ENCODE results near the gene UBASH3B.
A peak's percentile ranks its signal among the peaks of the same experiment; 100 is the strongest.
"Not testable (repeated sequence)": the region's sequence is repeated elsewhere in the genome, so short reads cannot be mapped to it uniquely, and the experiment has no call there.

Gene UBASH3B

GRCh38 chr11:122820158-122820557 is 164.6 kb downstream of the UBASH3B start:
- DNase-seq (ENCODE audit: low read depth): no peak
- H3K4me3 ChIP-seq (ENCODE audit: low read depth, low read length): no peak overlapping the region

- H3K4me3 ChIP-seq (ENCODE audit: low read depth, low read length): no peak overlapping the region
- no peak for DNase-seq (ENCODE audit: low read depth)
Measured at GRCh38 chr11:122821169-122821568, 165.6 kb downstream of the UBASH3B start.

GRCh38 chr11:122822241-122822640 is 166.7 kb downstream of the UBASH3B start:
- H3K4me3 ChIP-seq (ENCODE audit: low read depth, low read length): no peak overlapping the region
- no peak for DNase-seq (ENCODE audit: low read depth)

GRCh38 chr11:122823564-122823963 is 168.0 kb downstream of the UBASH3B start:
- no peak for DNase-seq (ENCODE audit: low read depth)
- H3K4me3 ChIP-seq (ENCODE audit: low read depth, low read length): no peak overlapping the region

GRCh38 chr11:122829371-122829770 is 173.8 kb downstream of the UBASH3B start:
- not testable (repeated sequence) for H3K4me3 ChIP-seq (ENCODE audit: low read depth, low read length); DNase-seq (ENCODE audit: low read depth)

GRCh38 chr11:122832297-122832696 is 176.8 kb downstream of the UBASH3B start:
- not testable (repeated sequence) for H3K4me3 ChIP-seq (ENCODE audit: low read depth, low read length); DNase-seq (ENCODE audit: low read depth)

- H3K4me3 ChIP-seq (ENCODE audit: low read depth, low read length): no peak overlapping the region
- DNase-seq (ENCODE audit: low read depth): no peak
Measured at GRCh38 chr11:122832721-122833470, 177.4 kb downstream of the UBASH3B start.

- H3K4me3 ChIP-seq (ENCODE audit: low read depth, low read length): no peak overlapping the region
Measured at GRCh38 chr11:122833846-122834464, 178.4 kb downstream of the UBASH3B start.

GRCh38 chr11:122836916-122837315 is 181.4 kb downstream of the UBASH3B start:
- no peak for DNase-seq (ENCODE audit: low read depth)
- no peak overlapping the region for H3K4me3 ChIP-seq (ENCODE audit: low read depth, low read length)

More at GRCh38 chr11:122833846-122834464, 178.4 kb downstream of the UBASH3B start:
- DNase-seq (ENCODE audit: low read depth): no peak

GRCh38 chr11:122837528-122838346 is 182.2 kb downstream of the UBASH3B start:
- H3K4me3 ChIP-seq (ENCODE audit: low read depth, low read length): no peak overlapping the region
- no peak for DNase-seq (ENCODE audit: low read depth)

- no peak for DNase-seq (ENCODE audit: low read depth)
- no peak overlapping the region for H3K4me3 ChIP-seq (ENCODE audit: low read depth, low read length)
Measured at GRCh38 chr11:122843281-122844141, 188.0 kb downstream of the UBASH3B start.

GRCh38 chr11:122847466-122847865 is 191.9 kb downstream of the UBASH3B start:
- no peak overlapping the region for H3K4me3 ChIP-seq (ENCODE audit: low read depth, low read length)
- no peak for DNase-seq (ENCODE audit: low read depth)

GRCh38 chr11:122848186-122848585 is 192.7 kb downstream of the UBASH3B start:
- no peak overlapping the region for H3K4me3 ChIP-seq (ENCODE audit: low read depth, low read length)
- DNase-seq (ENCODE audit: low read depth): no peak

- peak; percentile 35 for DNase-seq (ENCODE audit: low read depth)
Measured at GRCh38 chr11:122850076-122850631, 194.6 kb downstream of the UBASH3B start.

GRCh38 chr11:122851366-122851966 is 195.9 kb downstream of the UBASH3B start:
- no peak overlapping the region for H3K4me3 ChIP-seq (ENCODE audit: low read depth, low read length)
- no peak for DNase-seq (ENCODE audit: low read depth)

More at GRCh38 chr11:122850076-122850631, 194.6 kb downstream of the UBASH3B start:
- H3K4me3 ChIP-seq (ENCODE audit: low read depth, low read length): no peak overlapping the region

- no peak overlapping the region for H3K4me3 ChIP-seq (ENCODE audit: low read depth, low read length)
- peak; percentile 15 for DNase-seq (ENCODE audit: low read depth)
Measured at GRCh38 chr11:122852074-122852795, 196.7 kb downstream of the UBASH3B start.

GRCh38 chr11:122852796-122853160 is 197.3 kb downstream of the UBASH3B start:
- no peak for DNase-seq (ENCODE audit: low read depth)
- no peak overlapping the region for H3K4me3 ChIP-seq (ENCODE audit: low read depth, low read length)

- no peak for DNase-seq (ENCODE audit: low read depth)
- H3K4me3 ChIP-seq (ENCODE audit: low read depth, low read length): no peak overlapping the region
Measured at GRCh38 chr11:122853261-122853660, 197.7 kb downstream of the UBASH3B start.
